ENCODE measurements around the gene CST7. TPM values are rescaled to one million over a fixed set of nuclear protein-coding genes. Genes with fewer than 3 reads are reported as not detected.

The CST7 gene
- total RNA-seq, 1 donor from 2014 or later = not detected

DNA sequence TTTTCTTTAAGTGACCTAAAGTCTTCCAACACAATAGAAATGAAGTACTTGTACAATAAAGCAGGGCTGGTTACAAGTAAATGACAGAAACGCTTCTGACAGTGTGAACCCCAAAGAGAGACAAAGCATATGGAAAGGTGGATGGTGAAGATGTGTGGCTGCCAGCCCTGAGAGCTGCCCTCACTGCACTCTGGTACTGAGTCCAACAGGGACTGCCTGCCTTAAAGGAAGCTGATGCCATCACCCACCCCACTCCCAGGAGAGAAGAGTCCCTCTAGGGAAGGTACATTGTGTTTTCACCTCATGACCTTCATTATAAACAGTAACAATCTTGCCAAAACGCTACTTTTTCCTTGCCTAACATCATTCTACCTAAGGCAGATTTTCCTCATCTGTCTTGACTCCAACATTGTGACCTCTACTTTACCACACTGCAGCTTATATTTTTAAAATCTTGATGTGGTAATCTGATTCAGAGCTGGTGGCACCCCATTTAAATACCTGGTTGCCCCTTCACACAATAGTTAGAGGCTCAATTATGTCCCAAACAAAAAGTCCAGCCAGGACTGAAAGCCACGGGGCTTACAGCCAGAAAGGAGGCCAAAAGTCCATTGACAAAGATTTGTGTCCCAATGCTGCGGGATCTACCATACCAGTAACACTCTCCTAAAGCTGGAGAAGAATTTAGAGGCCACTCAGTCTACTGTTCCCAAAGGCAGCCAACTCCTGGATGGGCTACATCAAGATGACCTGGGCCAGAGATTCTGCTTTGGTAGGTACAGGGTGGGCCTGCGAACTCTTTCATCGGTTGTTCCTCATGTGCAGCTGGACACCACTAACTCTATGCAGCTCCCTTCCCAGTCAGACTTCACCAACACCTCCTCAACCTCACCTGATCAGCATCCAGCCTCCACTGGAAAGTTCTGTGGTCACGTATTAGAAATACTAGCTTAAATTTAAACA is 39.1 kb downstream of the CST7 start:
- H3K9me3 Mint-ChIP-seq = no peaks in the 10 kb centered on the region

DNA sequence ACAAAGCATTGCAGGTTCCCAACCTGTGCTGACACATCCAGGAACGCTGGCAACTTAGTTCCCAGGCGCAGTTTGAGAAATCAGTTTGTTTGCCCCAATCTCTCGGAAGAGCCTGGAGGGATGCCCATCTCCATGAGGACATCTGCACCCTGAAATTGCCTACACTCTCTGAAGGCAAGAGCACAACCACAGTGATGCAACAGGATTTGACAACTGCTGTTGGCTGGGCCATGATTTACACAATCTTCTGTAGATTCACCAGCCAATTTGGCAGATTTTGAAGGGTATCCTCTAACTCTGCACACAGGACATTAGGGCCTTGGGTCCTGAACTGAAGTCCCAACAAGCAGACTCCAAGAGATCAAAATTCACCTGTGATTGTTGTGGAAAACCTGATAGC is 40.1 kb downstream of the CST7 start:
- no peak overlapping the region for H3K27ac Mint-ChIP-seq (ENCODE audit: unreplicated experiment)
- H3K27me3 Mint-ChIP-seq (ENCODE audit: low read depth) = no peaks in the 10 kb centered on the region
- no peaks in the 10 kb centered on the region for H3K9me3 Mint-ChIP-seq
- TF ChIP-seq, protein P1, sequence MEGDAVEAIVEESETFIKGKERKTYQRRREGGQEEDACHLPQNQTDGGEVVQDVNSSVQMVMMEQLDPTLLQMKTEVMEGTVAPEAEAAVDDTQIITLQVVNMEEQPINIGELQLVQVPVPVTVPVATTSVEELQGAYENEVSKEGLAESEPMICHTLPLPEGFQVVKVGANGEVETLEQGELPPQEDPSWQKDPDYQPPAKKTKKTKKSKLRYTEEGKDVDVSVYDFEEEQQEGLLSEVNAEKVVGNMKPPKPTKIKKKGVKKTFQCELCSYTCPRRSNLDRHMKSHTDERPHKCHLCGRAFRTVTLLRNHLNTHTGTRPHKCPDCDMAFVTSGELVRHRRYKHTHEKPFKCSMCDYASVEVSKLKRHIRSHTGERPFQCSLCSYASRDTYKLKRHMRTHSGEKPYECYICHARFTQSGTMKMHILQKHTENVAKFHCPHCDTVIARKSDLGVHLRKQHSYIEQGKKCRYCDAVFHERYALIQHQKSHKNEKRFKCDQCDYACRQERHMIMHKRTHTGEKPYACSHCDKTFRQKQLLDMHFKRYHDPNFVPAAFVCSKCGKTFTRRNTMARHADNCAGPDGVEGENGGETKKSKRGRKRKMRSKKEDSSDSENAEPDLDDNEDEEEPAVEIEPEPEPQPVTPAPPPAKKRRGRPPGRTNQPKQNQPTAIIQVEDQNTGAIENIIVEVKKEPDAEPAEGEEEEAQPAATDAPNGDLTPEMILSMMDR (conservative IDR thresholded peaks at IDR 0.05) = no peak
- peak overlapping the region; percentile 58 for H3K4me3 Mint-ChIP-seq
- peaks cover 37% of the 10 kb centered on the region for H3K4me1 Mint-ChIP-seq
- H3K36me3 Mint-ChIP-seq (ENCODE audit: low read depth) = peaks cover under 1% of the 10 kb centered on the region
- no peak for DNase-seq (ENCODE audit: low read depth, low spot score)

More for the DNA sequence above, 39.1 kb downstream of the CST7 start:
- TF ChIP-seq, protein P1 (conservative IDR thresholded peaks at IDR 0.05) = no peak
- DNase-seq (ENCODE audit: low read depth, low spot score) = no peak
- Mint-ChIP-seq H3K4me1 (peaks cover 27% of the 10 kb centered on the region), H3K27ac (ENCODE audit: unreplicated experiment) (no peak overlapping the region), H3K4me3 (no peak overlapping the region), H3K36me3 (ENCODE audit: low read depth) (peaks cover 3% of the 10 kb centered on the region), H3K27me3 (ENCODE audit: low read depth) (no peaks in the 10 kb centered on the region)

DNA sequence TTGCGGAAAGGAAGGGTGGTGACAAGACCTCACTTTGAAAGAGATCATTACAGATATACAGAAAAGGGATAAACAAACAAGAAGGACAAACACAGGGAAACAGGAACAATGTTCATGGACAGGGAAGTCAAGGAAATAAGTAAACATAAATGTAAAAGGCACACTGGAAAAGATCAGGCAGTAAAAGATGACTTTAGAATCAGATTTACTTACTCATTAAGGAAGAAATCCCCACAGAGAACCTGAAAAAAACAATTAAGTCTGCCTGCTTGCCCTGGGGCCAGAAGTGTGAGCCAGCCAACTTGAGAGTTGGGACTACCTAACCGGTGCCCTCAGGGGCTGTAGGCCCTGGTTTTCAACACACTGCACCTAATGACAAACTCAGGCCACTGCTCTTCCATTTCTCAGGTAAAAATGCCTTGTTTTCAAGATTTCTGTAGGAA is 41.8 kb downstream of the CST7 start:
- no peaks in the 10 kb centered on the region for H3K36me3 Mint-ChIP-seq (ENCODE audit: low read depth)
- H3K4me3 Mint-ChIP-seq = peak overlapping the region; percentile 96
- no peak overlapping the region for H3K27ac Mint-ChIP-seq (ENCODE audit: unreplicated experiment)
- peaks cover 46% of the 10 kb centered on the region for H3K4me1 Mint-ChIP-seq
- H3K9me3 Mint-ChIP-seq = no peaks in the 10 kb centered on the region
- DNase-seq (ENCODE audit: low read depth, low spot score) = no peak
- TF ChIP-seq, protein P1 (conservative IDR thresholded peaks at IDR 0.05) = no peak
- H3K27me3 Mint-ChIP-seq (ENCODE audit: low read depth) = peaks cover 4% of the 10 kb centered on the region

DNA sequence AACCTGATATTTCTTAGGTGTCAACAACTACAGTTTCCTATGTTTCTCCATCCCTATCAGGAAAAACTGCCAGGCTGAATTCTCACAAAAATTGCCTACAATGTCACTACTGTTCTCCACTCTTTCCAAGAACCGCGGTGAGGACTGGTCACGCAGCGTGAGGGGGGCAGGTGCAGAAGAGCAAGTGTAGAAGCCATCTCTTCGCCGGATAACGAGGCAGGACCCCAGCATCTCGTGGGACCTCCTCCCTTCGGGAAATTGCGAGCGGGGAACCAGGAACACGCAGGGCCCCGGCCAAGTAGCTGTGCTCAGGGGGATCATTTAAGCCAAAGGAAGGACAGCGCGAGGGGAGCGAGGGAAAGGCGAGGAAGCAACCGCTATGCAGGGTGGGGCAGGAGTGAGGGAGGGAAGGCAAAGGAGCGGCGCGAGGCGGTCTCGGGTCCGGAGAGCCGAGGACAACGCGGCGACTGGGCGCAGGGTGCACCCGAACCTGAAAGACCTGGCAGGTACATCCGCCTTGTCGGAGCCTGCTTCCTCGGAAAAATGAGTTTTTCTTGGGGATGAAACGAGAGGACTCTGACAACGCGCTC is 42.9 kb downstream of the CST7 start:
- Mint-ChIP-seq H3K27me3 (ENCODE audit: low read depth) (peaks cover 7% of the 10 kb centered on the region), H3K27ac (ENCODE audit: unreplicated experiment) (peak overlapping the region; percentile 59), H3K4me3 (peak overlapping the region; percentile 96), H3K4me1 (peaks cover 46% of the 10 kb centered on the region), H3K9me3 (no peaks in the 10 kb centered on the region), H3K36me3 (ENCODE audit: low read depth) (no peaks in the 10 kb centered on the region)
- DNase-seq (ENCODE audit: low read depth, low spot score) = no peak
- TF ChIP-seq, protein P1 (conservative IDR thresholded peaks at IDR 0.05) = no peak

DNA sequence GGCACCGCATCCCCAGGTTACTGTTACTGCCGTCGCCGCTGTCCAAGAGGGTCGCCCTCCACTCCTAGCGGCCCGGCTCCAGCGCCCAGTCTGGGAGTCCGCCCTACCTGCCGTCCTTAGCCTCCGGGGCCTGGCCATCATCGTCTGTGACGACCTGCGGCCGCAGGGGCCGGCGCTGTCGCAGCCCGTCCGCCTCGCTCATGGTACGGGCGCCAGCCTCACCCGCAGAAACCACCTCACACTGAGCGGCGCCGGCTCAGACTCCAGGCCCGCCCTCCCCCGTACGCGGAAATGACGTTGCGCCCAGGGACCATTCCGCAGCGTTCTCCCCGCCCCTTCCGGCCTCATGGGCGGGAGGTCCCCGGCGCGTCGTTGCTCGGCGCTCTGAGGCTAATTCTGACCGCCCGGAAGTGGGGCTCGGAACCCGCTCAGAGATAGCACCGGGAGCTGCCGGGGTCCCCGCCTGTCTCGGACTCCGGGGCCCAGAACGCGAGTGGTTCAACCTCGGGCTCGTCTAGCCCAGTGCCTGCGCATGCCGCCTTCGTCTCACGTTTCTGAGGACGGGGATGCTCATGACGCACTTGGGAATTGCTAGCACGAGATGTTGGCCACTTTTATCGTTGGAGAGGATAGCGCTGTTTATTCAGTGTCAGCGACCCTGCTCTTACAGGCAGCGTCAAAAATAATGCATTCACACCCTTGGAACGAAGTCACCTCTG is 43.6 kb downstream of the CST7 start, which contains the start of gene APMAP:
Gene APMAP, minus strand, starts transcription at position 265 of the 719 bp plus-strand sequence. Its CDS starts 63 bp downstream, at position 202.
- TF ChIP-seq, protein P1 (conservative IDR thresholded peaks at IDR 0.05) = no peak
- Mint-ChIP-seq H3K9me3 (no peaks in the 10 kb centered on the region), H3K4me3 (peak within 1 kb of the TSS; percentile 96), H3K36me3 (ENCODE audit: low read depth) (no peaks in the 10 kb centered on the region), H3K4me1 (peaks cover 46% of the 10 kb centered on the region), H3K27me3 (ENCODE audit: low read depth) (peaks cover 9% of the 10 kb centered on the region), H3K27ac (ENCODE audit: unreplicated experiment) (peak within 1 kb of the TSS; percentile 79)
- DNase-seq (ENCODE audit: low read depth, low spot score) = peak; percentile 91
